Breast epithelium (tissue), 4 donors: ENCODE measurements around the gene CS. TPM values are rescaled to one million over a fixed set of nuclear protein-coding genes. Genes with fewer than 3 reads are reported as not detected.
"Not testable (repeated sequence)": the region's sequence is repeated elsewhere in the genome, so short reads cannot be mapped to it uniquely, and the experiment has no call there.

ENCODE experiments used
- DNase-seq, 2 donors: peaks; one replicate each; pipeline ENCODE4 v3.0.0-alpha.2; 2019; ENCODE audit warnings: low spot score in 2 of 2
- H3K27ac ChIP-seq, 2 donors: fragments of 200-600 bp; sonication (generic) in 1 of 2; one replicate each; pipeline ENCODE4 v1.5.1; 2016 to 2019; ENCODE audit warnings: mild to moderate bottlenecking in 1 of 2
- H3K27me3 ChIP-seq, 2 donors: fragments of 200-600 bp; sonication (generic) in 1 of 2; one replicate each; pipeline versions ENCODE4 v1.5.1 to v1.6.0; 2017 to 2019; ENCODE audit warnings: control low read depth in 1 of 2, mild to moderate bottlenecking in 1 of 2
- H3K36me3 ChIP-seq: fragments of 200-600 bp; one replicate; pipeline ENCODE4 v1.5.1; 2019
- H3K4me1 ChIP-seq, 2 donors: fragments of 200-600 bp; sonication (generic); one replicate each; pipeline ENCODE4 v1.5.1; 2016 to 2019; ENCODE audit warnings: control low read depth in 1 of 2
- H3K4me3 ChIP-seq, 3 donors: fragments of 200-600 bp; sonication (generic); 1 replicate in 2 of 3; 2 replicates in 1 of 3; pipeline ENCODE4 v1.5.1; 2016 to 2019; ENCODE audit warnings: mild to moderate bottlenecking in 3 of 3, moderate library complexity in 2 of 3
- H3K9me3 ChIP-seq, 2 donors: fragments of 200-600 bp; sonication (generic) in 1 of 2; one replicate each; pipeline ENCODE4 v1.5.1; 2016 to 2019; ENCODE audit warnings: control low read depth in 1 of 2
- POLR2A ChIP-seq: fragments of 450-650 bp; IDR thresholded peaks from one replicate; pipeline ENCODE4 v1.6.1; 2016; ENCODE audit warnings: antibody characterized with exemption, mild to moderate bottlenecking, moderate library complexity
- POLR2AphosphoS5 ChIP-seq, 3 donors: sonication (generic); formaldehyde crosslinking; IDR thresholded peaks; one replicate each; pipeline ENCODE4 v1.6.1; 2017; ENCODE audit warnings: antibody characterized with exemption in 3 of 3
- intact Hi-C: fragments of 100-400 bp; cut with DNase I; formaldehyde crosslinking; loops from one replicate; pipeline ENCODE4 v1.15.1; 2023; ENCODE audit warnings: low total_unique reads
- total RNA-seq, 3 donors: library from RNA; depleted of rRNA; stranded (reverse); fragments of >200 nt; gene quantifications; one replicate each; pipeline ENCODE4 v1.1.0, GENCODE V29; 2016
- TF ChIP-seq, protein P1 (sequence below), 3 donors: fragments of 450-650 bp; IDR thresholded peaks; one replicate each; pipeline ENCODE4 v1.5.1; 2016 to 2017; ENCODE audit warnings: antibody characterized with exemption in 3 of 3, mild to moderate bottlenecking in 3 of 3, moderate library complexity in 3 of 3

Gene CS
- total RNA-seq, 3 donors from 2014 or later, result 79.2 to 132 (median 103) TPM

DNA sequence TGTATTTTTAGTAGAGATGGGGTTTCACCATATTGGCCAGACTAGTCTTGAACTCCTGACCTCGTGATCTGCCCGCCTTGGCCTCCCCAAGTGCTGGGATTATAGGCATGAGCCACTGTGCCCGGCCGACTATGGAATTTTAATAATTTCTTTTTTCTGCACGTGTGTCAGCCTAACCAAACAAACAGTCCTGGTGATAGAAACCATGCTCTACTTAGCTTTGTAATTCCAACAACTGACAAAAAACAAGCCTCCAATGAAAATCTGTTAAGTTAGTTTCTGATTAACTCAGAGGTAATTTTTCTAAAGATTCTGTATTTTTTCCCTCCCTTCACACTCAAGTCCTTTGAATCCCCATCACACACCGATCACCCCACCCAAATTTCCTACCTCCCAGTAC, 18.1 kb downstream of the CS start:
- no peaks in the 10 kb centered on the region for H3K9me3 ChIP-seq
- peaks cover 14% of the 10 kb centered on the region for H3K36me3 ChIP-seq
- DNase-seq, result no peak
- H3K27me3 ChIP-seq, result no peaks in the 10 kb centered on the region
- H3K4me3 ChIP-seq, result no peak overlapping the region
- H3K4me1 ChIP-seq, result no peaks in the 10 kb centered on the region
- intact Hi-C loops, result no loop called here
- TF ChIP-seq POLR2A, result no peak
- TF ChIP-seq, protein P1, sequence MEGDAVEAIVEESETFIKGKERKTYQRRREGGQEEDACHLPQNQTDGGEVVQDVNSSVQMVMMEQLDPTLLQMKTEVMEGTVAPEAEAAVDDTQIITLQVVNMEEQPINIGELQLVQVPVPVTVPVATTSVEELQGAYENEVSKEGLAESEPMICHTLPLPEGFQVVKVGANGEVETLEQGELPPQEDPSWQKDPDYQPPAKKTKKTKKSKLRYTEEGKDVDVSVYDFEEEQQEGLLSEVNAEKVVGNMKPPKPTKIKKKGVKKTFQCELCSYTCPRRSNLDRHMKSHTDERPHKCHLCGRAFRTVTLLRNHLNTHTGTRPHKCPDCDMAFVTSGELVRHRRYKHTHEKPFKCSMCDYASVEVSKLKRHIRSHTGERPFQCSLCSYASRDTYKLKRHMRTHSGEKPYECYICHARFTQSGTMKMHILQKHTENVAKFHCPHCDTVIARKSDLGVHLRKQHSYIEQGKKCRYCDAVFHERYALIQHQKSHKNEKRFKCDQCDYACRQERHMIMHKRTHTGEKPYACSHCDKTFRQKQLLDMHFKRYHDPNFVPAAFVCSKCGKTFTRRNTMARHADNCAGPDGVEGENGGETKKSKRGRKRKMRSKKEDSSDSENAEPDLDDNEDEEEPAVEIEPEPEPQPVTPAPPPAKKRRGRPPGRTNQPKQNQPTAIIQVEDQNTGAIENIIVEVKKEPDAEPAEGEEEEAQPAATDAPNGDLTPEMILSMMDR (IDR thresholded peaks at IDR 0.05), result no peak
- TF ChIP-seq POLR2AphosphoS5 (IDR thresholded peaks at IDR 0.05), result no peak
- no peak overlapping the region for H3K27ac ChIP-seq

DNA sequence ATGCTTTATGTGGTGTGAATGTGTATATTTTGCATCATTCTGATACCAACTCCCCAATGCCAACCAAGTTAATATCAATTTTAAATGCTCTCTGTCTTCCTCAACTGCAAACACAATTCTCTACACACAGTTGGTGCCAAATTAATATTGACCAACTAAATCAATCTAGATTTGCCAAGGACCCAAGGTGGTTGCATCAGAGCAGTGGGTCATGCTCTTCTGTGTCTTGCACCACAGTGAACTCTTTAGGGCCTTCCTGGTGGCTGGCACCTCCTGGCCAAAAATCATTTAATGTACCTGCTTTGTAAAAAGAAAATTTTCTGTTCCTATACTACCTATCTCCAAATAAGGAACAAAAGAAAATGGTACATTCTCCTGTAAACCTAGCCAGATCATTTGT, 19.3 kb downstream of the CS start:
- peaks cover 14% of the 10 kb centered on the region for H3K36me3 ChIP-seq
- H3K4me3 ChIP-seq, result no peak overlapping the region
- DNase-seq, result no peak
- H3K27me3 ChIP-seq, result no peaks in the 10 kb centered on the region
- no peak overlapping the region for H3K27ac ChIP-seq
- H3K9me3 ChIP-seq, result no peaks in the 10 kb centered on the region
- intact Hi-C loops, result no loop called here
- TF ChIP-seq POLR2AphosphoS5 (IDR thresholded peaks at IDR 0.05) (no peak), POLR2A (no peak)
- TF ChIP-seq, protein P1 (IDR thresholded peaks at IDR 0.05), result no peak
- H3K4me1 ChIP-seq, result no peaks in the 10 kb centered on the region

DNA sequence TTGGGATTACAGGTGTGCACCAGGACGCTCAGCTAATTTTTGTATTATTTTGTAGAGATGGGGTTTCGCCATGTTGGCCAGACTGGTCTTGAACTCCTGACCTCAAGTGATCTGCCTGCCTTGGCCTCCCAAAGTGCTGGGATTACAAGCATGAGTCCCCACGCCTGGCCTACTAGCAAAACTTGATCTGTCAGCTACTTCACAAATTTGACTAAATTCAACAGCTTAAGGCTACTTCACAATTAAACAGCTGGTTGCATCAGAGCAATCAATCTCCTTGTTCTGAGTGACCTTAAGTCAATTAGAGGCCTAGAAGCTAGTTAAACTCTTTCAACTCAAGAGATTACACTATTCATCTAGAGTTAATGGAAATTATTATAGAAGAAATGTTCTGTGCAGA, 21.2 kb downstream of the CS start:
- Histone ChIP-seq H3K4me1 (no peaks in the 10 kb centered on the region), H3K27ac (no peak overlapping the region), H3K4me3 (no peak overlapping the region), H3K9me3 (no peaks in the 10 kb centered on the region), H3K36me3 (peaks cover 14% of the 10 kb centered on the region), H3K27me3 (no peaks in the 10 kb centered on the region)
- intact Hi-C loops, result no loop called here
- DNase-seq, result no peak
- TF ChIP-seq POLR2AphosphoS5 (IDR thresholded peaks at IDR 0.05) (no peak), POLR2A (no peak)
- TF ChIP-seq, protein P1 (IDR thresholded peaks at IDR 0.05), result no peak

DNA sequence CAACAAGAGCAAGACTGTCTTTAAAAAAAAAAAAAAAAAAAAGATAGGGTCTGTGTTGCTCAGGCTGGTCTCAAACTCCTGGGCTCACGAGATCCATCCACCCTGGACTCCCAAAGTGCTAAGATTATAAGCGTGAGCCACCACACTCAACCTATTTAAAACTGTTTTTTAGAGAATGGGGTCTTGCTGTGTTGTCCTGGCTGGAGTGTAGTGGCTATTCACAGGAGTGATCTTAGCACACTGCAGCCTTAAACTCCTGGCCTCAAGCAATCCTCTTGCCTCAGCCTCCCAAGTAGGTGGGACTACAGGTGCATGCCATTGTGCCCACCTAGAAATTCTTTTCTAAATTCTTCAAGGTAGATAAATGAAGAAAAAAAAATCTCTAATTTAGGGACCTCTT, 25.8 kb downstream of the CS start:
- TF ChIP-seq POLR2A, result no peak
- no peak for TF ChIP-seq POLR2AphosphoS5 (IDR thresholded peaks at IDR 0.05)
- TF ChIP-seq, protein P1 (IDR thresholded peaks at IDR 0.05), result no peak
- Histone ChIP-seq H3K4me3 (no peak overlapping the region), H3K27ac (no peak overlapping the region), H3K9me3 (no peaks in the 10 kb centered on the region), H3K27me3 (no peaks in the 10 kb centered on the region), H3K4me1 (no peaks in the 10 kb centered on the region), H3K36me3 (no peaks in the 10 kb centered on the region)
- DNase-seq, result no peak
- intact Hi-C loops, result loop anchor here (5.0 kb wide), 1 partner anchor 908 kb away; no protein-coding TSS in a partner anchor

DNA sequence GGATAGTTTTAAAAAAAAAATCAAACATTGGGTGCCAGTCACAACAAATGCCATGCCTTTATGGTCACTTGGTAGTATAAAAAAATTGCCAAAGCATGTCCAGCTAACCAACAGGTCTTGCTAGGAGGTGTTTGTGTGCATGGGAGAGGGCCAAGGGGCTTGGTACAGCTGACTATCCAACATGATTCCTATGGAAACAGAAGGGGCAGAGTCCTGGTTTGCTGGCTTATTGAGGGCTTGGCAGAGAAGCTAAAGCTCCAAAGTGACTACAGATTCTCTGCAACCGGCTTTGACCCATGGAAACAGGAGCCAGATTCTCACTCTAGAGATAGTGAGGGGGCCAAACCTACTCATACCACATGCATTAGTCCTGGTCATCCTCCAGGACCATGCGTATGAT, 27.7 kb downstream of the CS start:
- not testable (repeated sequence) for H3K27ac ChIP-seq, H3K9me3 ChIP-seq, H3K27me3 ChIP-seq, H3K4me1 ChIP-seq, DNase-seq, H3K4me3 ChIP-seq, H3K36me3 ChIP-seq
- intact Hi-C loops, result loop anchor here (5.0 kb wide), 1 partner anchor 910 kb away; no protein-coding TSS in a partner anchor

DNA sequence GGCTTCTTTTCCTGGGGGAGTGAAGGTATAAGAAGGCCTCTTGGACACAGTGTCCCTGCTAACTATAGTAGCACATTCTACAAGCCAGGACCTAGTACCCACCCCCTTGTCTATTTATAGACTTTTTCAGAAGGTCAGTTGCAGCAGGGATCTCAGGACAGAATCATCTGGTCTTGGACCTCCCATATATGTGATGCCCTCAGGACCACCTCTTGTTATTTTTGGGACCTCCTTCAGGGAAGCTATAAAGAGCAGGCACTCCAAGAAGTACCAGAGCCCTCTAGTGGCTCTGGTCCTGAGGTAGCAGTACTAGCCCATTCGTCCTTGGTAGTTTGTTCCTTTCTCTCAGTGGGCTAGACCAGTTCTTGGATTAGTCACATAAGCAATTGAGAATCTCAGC, 29.1 kb downstream of the CS start:
- no peaks in the 10 kb centered on the region for H3K36me3 ChIP-seq
- peaks cover 0 to 3% of the 10 kb centered on the region in 2 donors for H3K4me1 ChIP-seq
- no peaks in the 10 kb centered on the region for H3K9me3 ChIP-seq
- H3K27me3 ChIP-seq, result no peaks in the 10 kb centered on the region
- TF ChIP-seq, protein P1 (IDR thresholded peaks at IDR 0.05), result no peak
- TF ChIP-seq POLR2AphosphoS5 (IDR thresholded peaks at IDR 0.05), result no peak
- no peak for TF ChIP-seq POLR2A
- DNase-seq, result no peak
- H3K4me3 ChIP-seq, result no peak overlapping the region
- intact Hi-C loops, result loop anchor here (5.0 kb wide), 1 partner anchor 911 kb away; no protein-coding TSS in a partner anchor
- no peak overlapping the region for H3K27ac ChIP-seq
